ENCODE measurements around the gene TVP23C.
"Not testable (repeated sequence)": the region's sequence is repeated elsewhere in the genome, so short reads cannot be mapped to it uniquely, and the experiment has no call there.

DNA sequence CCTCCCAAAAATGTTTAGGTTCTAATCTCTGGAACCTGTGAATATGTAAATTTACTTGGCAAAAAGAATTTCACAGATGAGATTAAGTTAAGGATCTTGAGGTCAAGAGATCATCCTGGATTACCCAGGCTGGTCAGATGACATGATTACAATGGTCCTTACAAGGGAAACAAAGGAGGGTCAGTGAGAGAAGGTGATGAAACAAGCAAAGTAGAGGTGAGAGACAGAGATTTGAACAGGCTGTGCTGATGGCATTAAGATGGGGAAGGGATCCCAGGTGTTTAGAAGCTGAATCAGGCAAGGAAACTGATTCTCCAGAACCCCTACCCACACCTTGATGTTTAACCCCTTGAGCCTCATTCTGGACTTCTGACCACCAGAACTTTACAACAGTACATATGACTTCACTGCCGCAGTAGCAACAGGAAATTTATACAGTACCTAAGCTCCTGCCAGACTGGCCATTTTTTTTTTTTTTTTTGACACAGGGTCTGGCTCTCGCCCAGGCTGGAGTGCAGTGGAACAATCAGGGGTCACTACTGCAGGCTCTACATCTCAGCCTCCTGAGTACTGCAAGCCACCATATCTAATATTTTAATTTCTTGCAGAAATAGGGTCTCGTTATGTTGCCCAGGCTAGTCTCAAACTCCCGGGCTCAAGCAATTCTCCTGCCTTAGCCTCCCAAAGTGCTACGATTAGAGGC lies 4.7 kb downstream of the TVP23C start:
- TF ChIP-seq CTCF, POLR2A (IDR thresholded peaks at IDR 0.05): not testable (repeated sequence)
